Astrocyte of the hippocampus (primary cell): Measurements from ENCODE around the gene DLG2.
"Not testable (repeated sequence)": the region's sequence is repeated elsewhere in the genome, so short reads cannot be mapped to it uniquely, and the experiment has no call there.

ENCODE experiments used
- DNase-seq: peaks from one replicate; pipeline ENCODE4 v3.0.0; 2011; ENCODE audit warnings: low read depth, low spot score

Gene DLG2

GRCh38 chr11:85027346-85027745 lies 599.8 kb downstream of the DLG2 start:
- no peak for DNase-seq

- DNase-seq: no peak
Observed at GRCh38 chr11:85021058-85021457, 606.1 kb downstream of the DLG2 start.

GRCh38 chr11:84993386-84993785 lies 633.8 kb downstream of the DLG2 start:
- DNase-seq: no peak

- no peak for DNase-seq
Observed at GRCh38 chr11:84990141-84990540, 637.0 kb downstream of the DLG2 start.

GRCh38 chr11:84987686-84988187 lies 639.4 kb downstream of the DLG2 start:
- DNase-seq: not testable (repeated sequence)

- DNase-seq: no peak
Observed at GRCh38 chr11:84981301-84981700, 645.8 kb downstream of the DLG2 start.

- peak; percentile 85 for DNase-seq
Observed at GRCh38 chr11:84969103-84969502, 658.0 kb downstream of the DLG2 start.

GRCh38 chr11:84965484-84965883 lies 661.7 kb downstream of the DLG2 start:
- peak; percentile 17 for DNase-seq

GRCh38 chr11:84963240-84963639 lies 663.9 kb downstream of the DLG2 start:
- DNase-seq: no peak

- no peak for DNase-seq
Observed at GRCh38 chr11:84962018-84962417, 665.1 kb downstream of the DLG2 start.

GRCh38 chr11:84958295-84958694 lies 668.8 kb downstream of the DLG2 start:
- no peak for DNase-seq

- no peak for DNase-seq
Observed at GRCh38 chr11:84950569-84951270, 676.4 kb downstream of the DLG2 start.

GRCh38 chr11:84947970-84948580 lies 679.1 kb downstream of the DLG2 start:
- peak; percentile 16 for DNase-seq

GRCh38 chr11:84947070-84947469 lies 680.1 kb downstream of the DLG2 start:
- DNase-seq: no peak

- DNase-seq: no peak
Observed at GRCh38 chr11:84930863-84931262, 696.3 kb downstream of the DLG2 start.

- DNase-seq: no peak
Observed at GRCh38 chr11:84929738-84930137, 697.4 kb downstream of the DLG2 start.

GRCh38 chr11:84924154-84924692 lies 702.9 kb downstream of the DLG2 start:
- no peak for DNase-seq

GRCh38 chr11:84923489-84923888 lies 703.7 kb downstream of the DLG2 start:
- no peak for DNase-seq

- no peak for DNase-seq
Observed at GRCh38 chr11:84922836-84923235, 704.3 kb downstream of the DLG2 start.

GRCh38 chr11:84922212-84922805 lies 704.8 kb downstream of the DLG2 start:
- peak; percentile 23 for DNase-seq

GRCh38 chr11:84914511-84914910 lies 712.6 kb downstream of the DLG2 start:
- no peak for DNase-seq

GRCh38 chr11:84909740-84910139 lies 717.4 kb downstream of the DLG2 start:
- no peak for DNase-seq

- peak; percentile 48 for DNase-seq
Observed at GRCh38 chr11:84906995-84907394, 720.1 kb downstream of the DLG2 start.
